ENCODE measurements around the gene HS3ST4. TPM values are rescaled to one million over a fixed set of nuclear protein-coding genes. Genes with fewer than 3 reads are reported as not detected.

HS3ST4 gene
- total RNA-seq, 1 donor from 2014 or later: 1.2 TPM

- Histone ChIP-seq H3K4me3 (ENCODE audit: insufficient read depth, low read depth, low read length) (no peak overlapping the region), H3K36me3 (ENCODE audit: insufficient read depth, low read length) (no peaks in the 10 kb centered on the region), H3K9ac (ENCODE audit: low read length) (no peak overlapping the region), H3K4me1 (ENCODE audit: insufficient read depth, low read length) (no peaks in the 10 kb centered on the region), H3K9me3 (ENCODE audit: insufficient read depth, low read depth, low read length) (no peaks in the 10 kb centered on the region), H3K4me2 (ENCODE audit: low read length) (no peak overlapping the region), H2AFZ (ENCODE audit: low read depth, low read length) (no peak overlapping the region), H3K79me2 (ENCODE audit: insufficient read depth, low read length) (no peaks in the 10 kb centered on the region), H3K27me3 (ENCODE audit: insufficient read depth, low read length) (no peaks in the 10 kb centered on the region), H4K20me1 (ENCODE audit: insufficient read depth, low read length) (no peaks in the 10 kb centered on the region), H3K27ac (ENCODE audit: low read depth, low read length) (no peak overlapping the region)
- DNase-seq (ENCODE audit: low read depth) (no peak), FAIRE-seq (no peak)
- TF ChIP-seq EZH2 (IDR thresholded peaks at IDR 0.05; ENCODE audit: insufficient read depth, low read length) (no peak), CTCF (IDR thresholded peaks at IDR 0.05; ENCODE audit: insufficient read depth, low read depth, low read length) (no peak)
- Mint-ChIP-seq H3K9me3 (ENCODE audit: unreplicated experiment) (no peaks in the 10 kb centered on the region), H3K27ac (ENCODE audit: unreplicated experiment) (no peak overlapping the region), H3K36me3 (ENCODE audit: low read depth, unreplicated experiment) (no peaks in the 10 kb centered on the region), H3K27me3 (ENCODE audit: low read depth, unreplicated experiment) (no peaks in the 10 kb centered on the region), H3K4me3 (ENCODE audit: unreplicated experiment) (no peak overlapping the region), H3K4me1 (ENCODE audit: low read depth, unreplicated experiment) (no peaks in the 10 kb centered on the region)
Measured at GRCh38 chr16:25868106-25868505, 176.3 kb downstream of the HS3ST4 start.

- H3K9me3 Mint-ChIP-seq (ENCODE audit: unreplicated experiment): peaks cover 2% of the 10 kb centered on the region
- H3K27ac Mint-ChIP-seq (ENCODE audit: unreplicated experiment): no peak overlapping the region
- TF ChIP-seq EZH2 (IDR thresholded peaks at IDR 0.05; ENCODE audit: insufficient read depth, low read length): no peak
- TF ChIP-seq CTCF (IDR thresholded peaks at IDR 0.05; ENCODE audit: insufficient read depth, low read depth, low read length): no peak
- Histone ChIP-seq H3K27me3 (ENCODE audit: insufficient read depth, low read length) (no peaks in the 10 kb centered on the region), H3K36me3 (ENCODE audit: insufficient read depth, low read length) (no peaks in the 10 kb centered on the region), H3K4me1 (ENCODE audit: insufficient read depth, low read length) (no peaks in the 10 kb centered on the region), H2AFZ (ENCODE audit: low read depth, low read length) (no peak overlapping the region), H3K27ac (ENCODE audit: low read depth, low read length) (no peak overlapping the region), H3K4me2 (ENCODE audit: low read length) (no peak overlapping the region), H3K9me3 (ENCODE audit: insufficient read depth, low read depth, low read length) (no peaks in the 10 kb centered on the region), H3K9ac (ENCODE audit: low read length) (no peak overlapping the region), H4K20me1 (ENCODE audit: insufficient read depth, low read length) (no peaks in the 10 kb centered on the region), H3K4me3 (ENCODE audit: insufficient read depth, low read depth, low read length) (no peak overlapping the region), H3K79me2 (ENCODE audit: insufficient read depth, low read length) (no peaks in the 10 kb centered on the region)
- FAIRE-seq (no peak), DNase-seq (ENCODE audit: low read depth) (no peak)
- no peak overlapping the region for H3K4me3 Mint-ChIP-seq (ENCODE audit: unreplicated experiment)
- no peaks in the 10 kb centered on the region for H3K4me1 Mint-ChIP-seq (ENCODE audit: low read depth, unreplicated experiment)
- no peaks in the 10 kb centered on the region for H3K27me3 Mint-ChIP-seq (ENCODE audit: low read depth, unreplicated experiment)
- H3K36me3 Mint-ChIP-seq (ENCODE audit: low read depth, unreplicated experiment): no peaks in the 10 kb centered on the region
Measured at GRCh38 chr16:25868706-25869370, 177.1 kb downstream of the HS3ST4 start.

GRCh38 chr16:25872369-25873070 lies 180.8 kb downstream of the HS3ST4 start:
- no peaks in the 10 kb centered on the region for H4K20me1 ChIP-seq (ENCODE audit: insufficient read depth, low read length)
- no peaks in the 10 kb centered on the region for H3K36me3 Mint-ChIP-seq (ENCODE audit: low read depth, unreplicated experiment)
- H3K4me1 ChIP-seq (ENCODE audit: insufficient read depth, low read length): no peaks in the 10 kb centered on the region
- no peak overlapping the region for H3K27ac ChIP-seq (ENCODE audit: low read depth, low read length)
- H3K27me3 Mint-ChIP-seq (ENCODE audit: low read depth, unreplicated experiment): no peaks in the 10 kb centered on the region
- no peak overlapping the region for H3K9ac ChIP-seq (ENCODE audit: low read length)
- no peaks in the 10 kb centered on the region for H3K27me3 ChIP-seq (ENCODE audit: insufficient read depth, low read length)
- no peaks in the 10 kb centered on the region for H3K36me3 ChIP-seq (ENCODE audit: insufficient read depth, low read length)
- DNase-seq (ENCODE audit: low read depth): no peak
- no peak overlapping the region for H3K4me2 ChIP-seq (ENCODE audit: low read length)
- H2AFZ ChIP-seq (ENCODE audit: low read depth, low read length): no peak overlapping the region
- no peak overlapping the region for H3K4me3 Mint-ChIP-seq (ENCODE audit: unreplicated experiment)
- no peaks in the 10 kb centered on the region for H3K9me3 ChIP-seq (ENCODE audit: insufficient read depth, low read depth, low read length)
- no peak for FAIRE-seq
- no peak for TF ChIP-seq EZH2 (IDR thresholded peaks at IDR 0.05; ENCODE audit: insufficient read depth, low read length)
- TF ChIP-seq CTCF (IDR thresholded peaks at IDR 0.05; ENCODE audit: insufficient read depth, low read depth, low read length): no peak
- no peaks in the 10 kb centered on the region for H3K4me1 Mint-ChIP-seq (ENCODE audit: low read depth, unreplicated experiment)
- no peak overlapping the region for H3K4me3 ChIP-seq (ENCODE audit: insufficient read depth, low read depth, low read length)
- no peaks in the 10 kb centered on the region for H3K79me2 ChIP-seq (ENCODE audit: insufficient read depth, low read length)
- no peak overlapping the region for H3K27ac Mint-ChIP-seq (ENCODE audit: unreplicated experiment)
- H3K9me3 Mint-ChIP-seq (ENCODE audit: unreplicated experiment): peaks cover 2% of the 10 kb centered on the region

All from astrocyte (in vitro differentiated cells and primary cell).